ENCODE results near the gene PIH1D1. TPM values are rescaled to one million over a fixed set of nuclear protein-coding genes. Genes with fewer than 3 reads are reported as not detected.

PIH1D1 gene
- total and polyA plus RNA-seq, 2 experiments from 2014 or later, result 103 to 164 TPM

GRCh38 chr19:49488863-49489537 is 37.4 kb upstream of the PIH1D1 start:
- Mint-ChIP-seq H3K4me1 (peaks cover 13% of the 10 kb centered on the region; the same call in 2 of the 3 replicates), H3K9me3 (peaks cover 18% of the 10 kb centered on the region), H3K4me3 (peak overlapping the region; percentile 98), H3K27ac (peak overlapping the region; percentile 99), H3K27me3 (ENCODE audit: insufficient read depth, low read depth, poor library complexity) (peaks cover 57% of the 10 kb centered on the region), H3K36me3 (ENCODE audit: low read depth) (peaks cover 64% of the 10 kb centered on the region)
- Histone ChIP-seq H3K36me3 (ENCODE audit: insufficient read depth) (peaks cover 40% of the 10 kb centered on the region), H3K27ac (ENCODE audit: low read depth) (peak overlapping the region; percentile 100), H3K4me2 (peak overlapping the region; percentile 96), H3F3A (replicated peaks; ENCODE audit: low read depth) (peaks cover 62% of the 10 kb centered on the region), H3K4me3 (peak overlapping the region; percentile 95), H2AFZ (no peak overlapping the region), H3K27me3 (ENCODE audit: insufficient read depth) (no peaks in the 10 kb centered on the region), H3K79me2 (replicated peaks; ENCODE audit: insufficient read depth) (peaks cover 31% of the 10 kb centered on the region), H4K20me1 (replicated peaks; ENCODE audit: insufficient read depth) (peaks cover 23% of the 10 kb centered on the region), H3K9me2 (ENCODE audit: insufficient read depth) (no peaks in the 10 kb centered on the region), H3K4me1 (ENCODE audit: insufficient read depth) (peaks cover 10% of the 10 kb centered on the region; the same call in 1 of the 2 replicates)
- no peak for DNase-seq (ENCODE audit: low spot score)
- no peak for ATAC-seq
- no peak for TF ChIP-seq ZNF462 (CRISPR knock-in tag; IDR thresholded peaks at IDR 0.05)
- TF ChIP-seq REST (IDR thresholded peaks at IDR 0.05; ENCODE audit: unreplicated experiment), result no peak
- no peak for TF ChIP-seq CTCF (conservative IDR thresholded peaks at IDR 0.05; ENCODE audit: low read depth in 2 of 2)
- peak; percentile 19; the same call in 1 of the 2 replicates for TF ChIP-seq POLR2AphosphoS5 (IDR thresholded peaks at IDR 0.05; ENCODE audit: low read depth)

Data from GM23338 (cell line).